ENCODE data around the gene ZNF777.

DNA sequence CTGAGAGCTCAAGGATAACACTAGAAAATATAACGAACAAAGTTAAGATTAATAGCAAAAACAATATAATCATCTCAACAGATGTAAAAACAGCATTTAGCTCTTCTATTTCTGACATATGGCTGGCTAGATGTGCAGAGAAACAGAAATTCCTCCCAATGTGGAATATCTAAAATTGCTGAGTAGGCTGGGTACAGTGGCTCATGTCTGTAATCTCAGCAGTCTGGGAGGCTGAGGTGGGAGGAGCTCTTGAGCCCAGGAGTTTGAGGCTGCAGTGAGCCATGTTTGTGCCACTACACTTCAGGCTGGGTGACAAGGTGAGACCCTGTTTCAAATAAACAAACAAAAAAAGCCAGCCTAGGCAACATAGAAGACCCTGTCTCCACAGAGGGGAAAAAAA, 18.7 kb upstream of the ZNF777 start:
- TF ChIP-seq ZNF350 (tag by site-specific recombination; IDR thresholded peaks at IDR 0.05) (no peak), ZNF280C (tag by site-specific recombination; IDR thresholded peaks at IDR 0.05) (no peak)
- TF ChIP-seq, protein P1, sequence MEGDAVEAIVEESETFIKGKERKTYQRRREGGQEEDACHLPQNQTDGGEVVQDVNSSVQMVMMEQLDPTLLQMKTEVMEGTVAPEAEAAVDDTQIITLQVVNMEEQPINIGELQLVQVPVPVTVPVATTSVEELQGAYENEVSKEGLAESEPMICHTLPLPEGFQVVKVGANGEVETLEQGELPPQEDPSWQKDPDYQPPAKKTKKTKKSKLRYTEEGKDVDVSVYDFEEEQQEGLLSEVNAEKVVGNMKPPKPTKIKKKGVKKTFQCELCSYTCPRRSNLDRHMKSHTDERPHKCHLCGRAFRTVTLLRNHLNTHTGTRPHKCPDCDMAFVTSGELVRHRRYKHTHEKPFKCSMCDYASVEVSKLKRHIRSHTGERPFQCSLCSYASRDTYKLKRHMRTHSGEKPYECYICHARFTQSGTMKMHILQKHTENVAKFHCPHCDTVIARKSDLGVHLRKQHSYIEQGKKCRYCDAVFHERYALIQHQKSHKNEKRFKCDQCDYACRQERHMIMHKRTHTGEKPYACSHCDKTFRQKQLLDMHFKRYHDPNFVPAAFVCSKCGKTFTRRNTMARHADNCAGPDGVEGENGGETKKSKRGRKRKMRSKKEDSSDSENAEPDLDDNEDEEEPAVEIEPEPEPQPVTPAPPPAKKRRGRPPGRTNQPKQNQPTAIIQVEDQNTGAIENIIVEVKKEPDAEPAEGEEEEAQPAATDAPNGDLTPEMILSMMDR (tag by site-specific recombination; IDR thresholded peaks at IDR 0.05) = no peak
